Common myeloid progenitor, CD34-positive (primary cell): ENCODE results near the gene KIF12.
"Not testable (repeated sequence)": the region's sequence is repeated elsewhere in the genome, so short reads cannot be mapped to it uniquely, and the experiment has no call there.

ENCODE experiments used
- CTCF ChIA-PET: fragments of 350-600 bp; sonication (Branson Sonifier 250); formaldehyde crosslinking; loops from one replicate; lab custom pipeline; 2021; ENCODE audit warnings: antibody characterized with exemption; lab: Charles Lee
- POLR2A ChIA-PET: fragments of 350-600 bp; sonication (Branson Sonifier 250); formaldehyde crosslinking; loops from one replicate; lab custom pipeline; 2021; ENCODE audit warnings: antibody characterized with exemption; lab: Charles Lee
- DNase-seq, 3 donors: peaks; one replicate each; pipeline versions ENCODE4 v3.0.0 to v3.0.0-alpha.2; 2013
- H3K27ac ChIP-seq, 2 experiments: 1 replicate in 1 of 2; 2 replicates in 1 of 2; pipeline ENCODE4 v1.7.0; 2013; ENCODE audit warnings: inconsistent platforms in 2 of 2, low read length in 2 of 2, mild to moderate bottlenecking in 2 of 2, low read depth in 1 of 2, moderate library complexity in 1 of 2; ENCODE audit not compliant: severe bottlenecking in 2 of 2, insufficient read depth in 1 of 2, poor library complexity in 1 of 2
- H3K27me3 ChIP-seq, 5 experiments: replicated peaks in 2 of 5; 1 replicate in 3 of 5; 2 replicates in 2 of 5; pipeline versions ENCODE4 v1.6.1 to v1.7.0; 2013; ENCODE audit warnings: low read length in 4 of 5, mild to moderate bottlenecking in 2 of 5, moderate library complexity in 2 of 5, inconsistent platforms in 1 of 5; ENCODE audit not compliant: insufficient read depth in 5 of 5, control insufficient read depth in 4 of 5
- H3K36me3 ChIP-seq, 4 experiments: 1 replicate in 2 of 4; 2 replicates in 2 of 4; pipeline versions ENCODE4 v1.6.1 to v1.7.0; 2013; ENCODE audit warnings: low read length in 3 of 4, control low read depth in 1 of 4, mild to moderate bottlenecking in 1 of 4; ENCODE audit not compliant: control insufficient read depth in 4 of 4, insufficient read depth in 4 of 4
- H3K4me1 ChIP-seq, 4 experiments: 1 replicate in 3 of 4; 2 replicates in 1 of 4; pipeline versions ENCODE4 v1.6.1 to v1.7.1; 2013; ENCODE audit warnings: low read length in 3 of 4, mild to moderate bottlenecking in 3 of 4, control low read depth in 1 of 4, inconsistent platforms in 1 of 4, moderate library complexity in 1 of 4; ENCODE audit not compliant: control insufficient read depth in 4 of 4, insufficient read depth in 4 of 4; ENCODE audit errors: control extremely low read depth in 1 of 4
- H3K4me3 ChIP-seq, 7 experiments: 1 replicate in 4 of 7; 2 replicates in 3 of 7; pipeline versions ENCODE4 v1.5.1 to v1.7.0; 2013; ENCODE audit warnings: mild to moderate bottlenecking in 7 of 7, low read length in 6 of 7, moderate library complexity in 6 of 7, inconsistent platforms in 2 of 7, low read depth in 2 of 7, control low read depth in 1 of 7; ENCODE audit not compliant: insufficient read depth in 4 of 7, control insufficient read depth in 1 of 7; ENCODE audit errors: extremely low read depth in 1 of 7
- H3K9me3 ChIP-seq, 5 experiments: 1 replicate in 4 of 5; 2 replicates in 1 of 5; pipeline versions ENCODE4 v1.6.1 to v1.7.1; 2013; ENCODE audit warnings: low read length in 4 of 5, mild to moderate bottlenecking in 2 of 5, inconsistent platforms in 1 of 5, low read depth in 1 of 5, moderate library complexity in 1 of 5; ENCODE audit not compliant: control insufficient read depth in 4 of 5, insufficient read depth in 2 of 5; ENCODE audit errors: control extremely low read depth in 1 of 5
- WGBS: methylation state at CpG from one replicate; pipeline ENCODE4 v1.1.5; 2013; ENCODE audit not compliant: insufficient coverage; 5-methylcytosine and 5-hydroxymethylcytosine counted together

The KIF12 gene

DNA sequence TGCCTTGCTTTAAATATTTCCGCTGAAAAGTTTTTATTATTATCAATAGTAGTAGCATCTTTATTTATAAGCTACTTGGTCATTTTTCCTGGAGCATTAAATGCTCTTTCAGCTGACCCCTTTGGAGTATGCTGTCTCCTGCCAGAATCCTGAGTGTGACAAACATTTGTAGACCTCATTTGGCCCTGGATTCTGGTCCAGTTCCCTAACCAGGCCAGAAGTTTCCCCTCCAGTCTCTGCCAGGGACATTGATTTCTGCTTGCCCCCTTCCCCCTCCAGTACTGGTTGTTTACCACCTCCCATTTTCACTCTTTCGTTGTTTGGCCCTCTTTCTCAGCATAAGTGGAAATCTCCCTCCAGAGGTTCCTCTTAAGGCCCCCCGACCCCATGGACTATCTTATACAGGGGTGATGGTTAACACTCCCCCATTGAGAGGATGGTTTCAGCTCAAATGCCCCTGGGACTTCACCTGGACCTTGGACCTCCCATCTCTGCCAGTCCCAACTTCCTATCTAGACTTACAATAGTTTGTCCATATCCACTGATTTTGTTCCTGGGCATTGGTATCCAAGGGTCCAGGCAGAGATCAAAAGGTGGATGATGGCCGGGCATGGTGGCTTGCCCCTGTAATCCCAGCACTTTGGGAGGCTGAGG is 31.7 kb upstream of the KIF12 start:
- H3K4me3 ChIP-seq: no peak overlapping the region
- CTCF ChIA-PET: no interaction called here
- POLR2A ChIA-PET: no interaction called here

GRCh38 chr9:114130141-114130540 is 31.0 kb upstream of the KIF12 start:
- peaks cover 0 to 3% (median 2%) of the 10 kb centered on the region in 5 experiments for H3K27me3 ChIP-seq
- H3K36me3 ChIP-seq: no peaks in the 10 kb centered on the region
- H3K9me3 ChIP-seq: peaks cover 0 to 15% (median 6%) of the 10 kb centered on the region in 5 experiments
- CTCF ChIA-PET: no interaction called here
- no peak for DNase-seq
- H3K27ac ChIP-seq: no peak overlapping the region
- POLR2A ChIA-PET: no interaction called here
- no peak overlapping the region for H3K4me3 ChIP-seq
- no peaks in the 10 kb centered on the region for H3K4me1 ChIP-seq
- WGBS: 94% methylated on average over 5 of the region's 7 CpGs

More for the DNA sequence above, 31.7 kb upstream of the KIF12 start:
- Histone ChIP-seq H3K4me1 (no peaks in the 10 kb centered on the region), H3K9me3 (peaks cover 0 to 15% (median 6%) of the 10 kb centered on the region in 5 experiments), H3K27me3 (peaks cover 0 to 3% (median 0%) of the 10 kb centered on the region in 5 experiments), H3K36me3 (no peaks in the 10 kb centered on the region), H3K27ac (no peak overlapping the region)
- DNase-seq: no peak
- 92% methylated on average over 2 of the region's 4 CpGs for WGBS

DNA sequence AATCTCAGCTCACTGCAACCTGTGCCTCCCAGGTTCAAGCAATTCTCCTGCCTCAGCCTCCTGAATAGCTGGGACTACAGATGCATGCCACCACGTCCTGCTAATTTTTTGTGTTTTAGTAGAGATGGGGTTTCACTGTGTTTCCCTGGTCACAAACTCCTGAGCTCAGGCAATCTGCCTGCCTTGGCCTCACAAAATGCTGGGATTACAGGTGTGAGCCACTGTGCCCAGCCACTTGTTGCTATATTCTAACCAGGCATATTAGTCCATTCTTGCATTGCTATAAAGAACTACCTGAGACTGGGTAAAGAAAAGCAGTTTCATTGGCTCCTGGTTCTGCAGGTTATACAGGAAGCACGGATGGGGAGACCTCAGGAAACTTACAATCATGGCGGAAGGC is 29.7 kb upstream of the KIF12 start:
- H3K4me3 ChIP-seq, POLR2A ChIA-PET, H3K27me3 ChIP-seq, H3K4me1 ChIP-seq, DNase-seq, H3K27ac ChIP-seq, CTCF ChIA-PET, H3K36me3 ChIP-seq: not testable (repeated sequence)
- WGBS: 93% methylated on average over 2 of the region's 3 CpGs
- peaks cover 0 to 15% (median 6%) of the 10 kb centered on the region in 5 experiments for H3K9me3 ChIP-seq

DNA sequence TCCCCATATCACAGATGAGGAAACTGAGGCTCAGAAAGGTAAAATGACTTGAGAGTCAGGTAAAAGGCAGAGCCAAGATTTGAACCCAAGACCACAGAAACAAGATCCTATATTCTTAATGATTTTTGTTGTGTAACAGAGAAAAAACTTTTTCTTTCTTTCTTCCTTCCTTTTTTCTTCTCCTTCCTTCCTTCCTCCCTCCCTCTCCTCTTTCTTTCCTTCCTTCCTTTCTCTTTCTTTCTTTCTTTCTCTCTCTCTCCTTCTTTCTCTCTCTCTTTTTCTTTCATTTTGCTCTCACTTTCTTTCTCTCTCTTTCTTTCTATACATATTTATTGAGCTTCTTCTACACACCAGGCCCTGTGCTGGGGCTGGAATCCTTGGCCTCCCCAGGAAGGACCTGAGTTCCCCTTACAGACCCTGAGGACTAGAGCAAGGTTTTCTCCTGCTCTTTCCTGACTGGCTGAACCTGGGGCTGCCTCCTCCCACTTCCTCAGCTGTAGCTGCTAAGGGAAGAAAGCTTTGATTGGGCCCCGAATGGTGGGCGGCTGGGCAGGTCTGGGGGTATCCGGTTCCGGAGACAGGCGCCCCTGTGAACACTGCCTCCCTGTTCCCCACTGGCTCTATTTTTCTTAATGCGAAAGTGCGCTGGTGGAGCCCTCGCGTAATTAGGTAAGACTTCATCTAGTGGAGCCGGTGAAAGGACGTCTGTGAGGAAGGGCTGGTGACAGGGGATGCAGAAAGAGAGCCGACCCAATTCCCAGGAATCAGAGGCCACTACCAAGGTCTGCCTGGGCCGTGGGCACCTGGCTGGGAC is 27.4 kb upstream of the KIF12 start:
- Histone ChIP-seq H3K27me3 (peaks cover 0 to 5% (median 0%) of the 10 kb centered on the region in 5 experiments), H3K9me3 (peaks cover 0 to 15% (median 6%) of the 10 kb centered on the region in 5 experiments), H3K36me3 (no peaks in the 10 kb centered on the region), H3K27ac (no peak overlapping the region), H3K4me3 (no peak overlapping the region), H3K4me1 (no peaks in the 10 kb centered on the region)
- POLR2A ChIA-PET: no interaction called here
- 67% methylated on average over 11 of the region's 13 CpGs for WGBS
- DNase-seq: no peak
- CTCF ChIA-PET: interaction anchor here (1.2 to 1.5 kb wide), 3 partner anchors 17 to 43 kb away, joined by 4 to 6 read pairs (median 5); no protein-coding TSS in a partner anchor

GRCh38 chr9:114125476-114126013 is 26.5 kb upstream of the KIF12 start:
- CTCF ChIA-PET: interaction anchor here (1.2 to 1.5 kb wide), 3 partner anchors 16 to 42 kb away, joined by 4 to 6 read pairs (median 5); no protein-coding TSS in a partner anchor
- WGBS: 88% methylated on average over 7 of the region's 10 CpGs
- H3K27ac ChIP-seq: no peak overlapping the region

GRCh38 chr9:114124666-114125475 is 25.8 kb upstream of the KIF12 start:
- Histone ChIP-seq H3K4me1 (no peaks in the 10 kb centered on the region), H3K9me3 (peaks cover 0 to 15% (median 6%) of the 10 kb centered on the region in 5 experiments), H3K36me3 (no peaks in the 10 kb centered on the region), H3K27ac (no peak overlapping the region), H3K4me3 (no peak overlapping the region), H3K27me3 (peaks cover 0 to 5% (median 0%) of the 10 kb centered on the region in 5 experiments)
- ChIA-PET CTCF (interaction anchor here (1.4 to 1.5 kb wide), 2 partner anchors 15 to 17 kb away, joined by 5 to 6 read pairs; no protein-coding TSS in a partner anchor), POLR2A (no interaction called here)
- 99% methylated on average over 9 of the region's 13 CpGs for WGBS
- DNase-seq: no peak

More at GRCh38 chr9:114125476-114126013, 26.5 kb upstream of the KIF12 start:
- DNase-seq: no peak
- peaks cover 0 to 5% (median 0%) of the 10 kb centered on the region in 5 experiments for H3K27me3 ChIP-seq
- H3K4me3 ChIP-seq: no peak overlapping the region
- POLR2A ChIA-PET: no interaction called here
- H3K9me3 ChIP-seq: peaks cover 0 to 15% (median 6%) of the 10 kb centered on the region in 5 experiments
- no peaks in the 10 kb centered on the region for H3K36me3 ChIP-seq
- no peaks in the 10 kb centered on the region for H3K4me1 ChIP-seq
